Neuron (in vitro differentiated cells): ENCODE data around the gene SYVN1.
A peak's percentile ranks its signal among the peaks of the same experiment; 100 is the strongest.

Experiments used
- H2AFZ ChIP-seq: one replicate; pipeline ENCODE4 v1.6.1; 2013; ENCODE audit warnings: low read depth, mild to moderate bottlenecking, inconsistent platforms, low read length, moderate library complexity
- H3K27me3 ChIP-seq: one replicate; pipeline ENCODE4 v1.6.1; 2013; ENCODE audit warnings: low read length; ENCODE audit not compliant: insufficient read depth
- H3K36me3 ChIP-seq: one replicate; pipeline ENCODE4 v1.6.1; 2013; ENCODE audit warnings: low read length; ENCODE audit not compliant: insufficient read depth
- H3K4me1 ChIP-seq: one replicate; pipeline ENCODE4 v1.6.1; 2013; ENCODE audit warnings: low read length; ENCODE audit not compliant: insufficient read depth
- H3K4me3 ChIP-seq: 2 replicates; pipeline ENCODE4 v1.5.1; 2013; ENCODE audit warnings: mild to moderate bottlenecking, low read length, moderate library complexity
- H3K9me3 ChIP-seq: one replicate; pipeline ENCODE4 v1.6.1; 2013; ENCODE audit warnings: low read length

SYVN1 gene

GRCh38 chr11:65095427-65095826 is 38.9 kb downstream of the SYVN1 start:
- H3K4me1 ChIP-seq = peaks cover 10% of the 10 kb centered on the region
- H3K4me3 ChIP-seq = peak overlapping the region; percentile 88
- no peaks in the 10 kb centered on the region for H3K9me3 ChIP-seq
- H3K27me3 ChIP-seq = no peaks in the 10 kb centered on the region
- H3K36me3 ChIP-seq = no peaks in the 10 kb centered on the region
- peak overlapping the region; percentile 82 for H2AFZ ChIP-seq

- Histone ChIP-seq H3K36me3 (peaks cover 40% of the 10 kb centered on the region), H3K4me3 (no peak overlapping the region), H2AFZ (no peak overlapping the region), H3K27me3 (no peaks in the 10 kb centered on the region), H3K9me3 (no peaks in the 10 kb centered on the region), H3K4me1 (peaks cover 1% of the 10 kb centered on the region)
Observed at GRCh38 chr11:65090628-65091027, 43.7 kb downstream of the SYVN1 start.

GRCh38 chr11:65089621-65090020 is 44.7 kb downstream of the SYVN1 start:
- peaks cover 6% of the 10 kb centered on the region for H3K4me1 ChIP-seq
- no peaks in the 10 kb centered on the region for H3K9me3 ChIP-seq
- no peak overlapping the region for H2AFZ ChIP-seq
- no peak overlapping the region for H3K4me3 ChIP-seq
- H3K27me3 ChIP-seq = no peaks in the 10 kb centered on the region
- H3K36me3 ChIP-seq = peaks cover 47% of the 10 kb centered on the region

- H3K36me3 ChIP-seq = peaks cover 47% of the 10 kb centered on the region
Observed at GRCh38 chr11:65087827-65088226, 46.5 kb downstream of the SYVN1 start.

GRCh38 chr11:65087216-65087615 is 47.1 kb downstream of the SYVN1 start:
- no peak overlapping the region for H2AFZ ChIP-seq
- H3K36me3 ChIP-seq = peaks cover 47% of the 10 kb centered on the region
- H3K4me3 ChIP-seq = no peak overlapping the region
- no peaks in the 10 kb centered on the region for H3K9me3 ChIP-seq
- H3K4me1 ChIP-seq = peaks cover 19% of the 10 kb centered on the region
- no peaks in the 10 kb centered on the region for H3K27me3 ChIP-seq

More at GRCh38 chr11:65087827-65088226, 46.5 kb downstream of the SYVN1 start:
- H2AFZ ChIP-seq = no peak overlapping the region
- H3K4me3 ChIP-seq = no peak overlapping the region
- H3K27me3 ChIP-seq = no peaks in the 10 kb centered on the region
- peaks cover 15% of the 10 kb centered on the region for H3K4me1 ChIP-seq
- no peaks in the 10 kb centered on the region for H3K9me3 ChIP-seq

- Histone ChIP-seq H3K4me1 (peaks cover 19% of the 10 kb centered on the region), H3K4me3 (no peak overlapping the region), H3K9me3 (no peaks in the 10 kb centered on the region), H3K36me3 (peaks cover 51% of the 10 kb centered on the region), H3K27me3 (no peaks in the 10 kb centered on the region), H2AFZ (no peak overlapping the region)
Observed at GRCh38 chr11:65086809-65087208, 47.5 kb downstream of the SYVN1 start.

GRCh38 chr11:65085446-65085845 is 48.9 kb downstream of the SYVN1 start:
- Histone ChIP-seq H3K4me1 (peaks cover 19% of the 10 kb centered on the region), H3K36me3 (peaks cover 61% of the 10 kb centered on the region), H3K27me3 (no peaks in the 10 kb centered on the region), H3K9me3 (no peaks in the 10 kb centered on the region), H2AFZ (no peak overlapping the region), H3K4me3 (no peak overlapping the region)

GRCh38 chr11:65084598-65085375 is 49.5 kb downstream of the SYVN1 start:
- H2AFZ ChIP-seq = no peak overlapping the region
- peak overlapping the region; percentile 88 for H3K4me3 ChIP-seq
- no peaks in the 10 kb centered on the region for H3K27me3 ChIP-seq
- peaks cover 65% of the 10 kb centered on the region for H3K36me3 ChIP-seq
- H3K9me3 ChIP-seq = no peaks in the 10 kb centered on the region
- peaks cover 19% of the 10 kb centered on the region for H3K4me1 ChIP-seq

GRCh38 chr11:65083834-65084597 is 50.3 kb downstream of the SYVN1 start, which contains the start of the genes CDCA5 and ZFPL1:
CDCA5 (minus strand) TSS chr11:65084040; CDS start chr11:65083978, 62 bp downstream.
ZFPL1 (plus strand) TSS chr11:65084222; CDS start chr11:65084699, 477 bp downstream.
- Histone ChIP-seq H3K36me3 (peaks cover 63% of the 10 kb centered on the region), H3K9me3 (no peaks in the 10 kb centered on the region), H3K4me1 (peaks cover 19% of the 10 kb centered on the region), H3K27me3 (no peaks in the 10 kb centered on the region), H2AFZ (peak within 1 kb of the TSS; percentile 66), H3K4me3 (peak within 1 kb of the TSS; percentile 88)

GRCh38 chr11:65083134-65083833 is 51.0 kb downstream of the SYVN1 start:
- peak overlapping the region; percentile 88 for H3K4me3 ChIP-seq
- peak overlapping the region; percentile 66 for H2AFZ ChIP-seq
- no peaks in the 10 kb centered on the region for H3K9me3 ChIP-seq
- H3K4me1 ChIP-seq = peaks cover 19% of the 10 kb centered on the region
- H3K27me3 ChIP-seq = no peaks in the 10 kb centered on the region
- H3K36me3 ChIP-seq = peaks cover 62% of the 10 kb centered on the region

GRCh38 chr11:65078786-65079342 is 55.5 kb downstream of the SYVN1 start:
- Histone ChIP-seq H3K27me3 (no peaks in the 10 kb centered on the region), H3K4me1 (peaks cover 11% of the 10 kb centered on the region), H3K9me3 (no peaks in the 10 kb centered on the region), H3K36me3 (peaks cover 47% of the 10 kb centered on the region), H3K4me3 (no peak overlapping the region), H2AFZ (no peak overlapping the region)

- Histone ChIP-seq H3K9me3 (no peaks in the 10 kb centered on the region), H3K4me1 (peaks cover 7% of the 10 kb centered on the region), H3K4me3 (no peak overlapping the region), H3K36me3 (peaks cover 47% of the 10 kb centered on the region), H2AFZ (no peak overlapping the region), H3K27me3 (no peaks in the 10 kb centered on the region)
Observed at GRCh38 chr11:65078151-65078550, 56.2 kb downstream of the SYVN1 start.
